NCI-H1105 treated with DMSO at 0.1 percent for 48 hours (cell line): ENCODE results near the gene VGF.
"Not testable (repeated sequence)": the region's sequence is repeated elsewhere in the genome, so short reads cannot be mapped to it uniquely, and the experiment has no call there.

Source experiments
- DNase-seq: peaks from one replicate; lab custom pipeline; 2025; lab: John Stamatoyannopoulos, UW

The VGF gene

DNA sequence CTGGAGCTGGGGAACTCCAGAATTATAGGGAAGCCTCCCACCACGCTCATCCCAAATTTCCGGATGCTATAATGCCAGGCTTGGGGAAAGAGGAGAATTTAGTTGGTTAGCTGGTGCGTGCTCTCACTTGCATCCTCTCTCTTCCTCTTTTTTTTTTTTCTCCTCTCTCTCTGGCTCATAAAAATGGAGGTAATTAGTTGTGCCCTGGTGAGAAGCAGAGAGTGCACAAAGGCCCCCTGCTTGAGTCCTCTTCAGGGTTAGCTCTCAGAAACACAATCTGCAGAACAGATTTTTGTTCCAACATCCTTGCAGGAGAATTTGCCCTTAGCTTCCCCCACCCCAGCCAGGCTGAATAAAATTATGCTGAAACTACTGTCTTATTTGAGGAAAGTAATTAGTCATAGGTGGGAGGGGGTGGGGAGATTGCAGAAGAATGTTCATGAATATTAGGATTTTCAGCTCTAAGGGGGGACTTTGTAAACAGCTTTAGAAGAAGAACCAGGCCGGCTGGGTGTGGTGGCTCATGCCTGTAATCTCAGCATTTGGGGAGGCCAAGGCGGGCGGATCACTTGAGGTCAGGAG lies 30.9 kb downstream of the VGF start:
- DNase-seq = no peak

DNA sequence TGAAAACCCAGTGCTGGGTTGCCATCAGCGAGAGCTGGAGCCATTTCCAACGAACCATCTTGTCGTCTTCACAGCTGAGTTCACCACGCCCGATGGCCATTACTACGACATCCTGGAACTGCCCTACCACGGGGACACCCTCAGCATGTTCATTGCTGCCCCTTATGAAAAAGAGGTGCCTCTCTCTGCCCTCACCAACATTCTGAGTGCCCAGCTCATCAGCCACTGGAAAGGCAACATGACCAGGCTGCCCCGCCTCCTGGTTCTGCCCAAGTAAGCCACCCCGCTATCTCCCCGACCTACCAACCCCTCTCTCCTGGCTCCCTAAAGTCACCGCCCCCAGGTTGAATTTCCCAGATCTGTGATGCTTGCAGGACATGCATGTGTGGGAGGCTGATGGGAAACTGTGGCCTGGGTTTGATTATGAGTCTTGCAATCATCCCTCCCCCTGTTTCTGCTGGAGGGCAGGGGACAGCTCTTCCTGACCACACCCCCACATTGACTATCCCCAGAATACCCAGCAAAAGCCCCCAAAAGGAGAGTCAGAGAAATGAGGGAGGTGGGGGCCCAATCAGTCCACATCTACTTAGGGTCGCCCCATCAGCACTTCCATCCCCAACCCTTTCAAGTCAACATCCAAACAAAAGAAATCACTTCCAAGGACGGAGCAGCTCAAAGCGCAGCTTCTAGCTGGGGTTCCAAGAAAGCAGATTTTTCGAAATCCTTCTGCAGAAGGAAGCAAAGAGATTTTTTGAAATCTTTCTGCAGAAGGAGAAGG lies 31.6 kb downstream of the VGF start:
- no peak for DNase-seq

DNA sequence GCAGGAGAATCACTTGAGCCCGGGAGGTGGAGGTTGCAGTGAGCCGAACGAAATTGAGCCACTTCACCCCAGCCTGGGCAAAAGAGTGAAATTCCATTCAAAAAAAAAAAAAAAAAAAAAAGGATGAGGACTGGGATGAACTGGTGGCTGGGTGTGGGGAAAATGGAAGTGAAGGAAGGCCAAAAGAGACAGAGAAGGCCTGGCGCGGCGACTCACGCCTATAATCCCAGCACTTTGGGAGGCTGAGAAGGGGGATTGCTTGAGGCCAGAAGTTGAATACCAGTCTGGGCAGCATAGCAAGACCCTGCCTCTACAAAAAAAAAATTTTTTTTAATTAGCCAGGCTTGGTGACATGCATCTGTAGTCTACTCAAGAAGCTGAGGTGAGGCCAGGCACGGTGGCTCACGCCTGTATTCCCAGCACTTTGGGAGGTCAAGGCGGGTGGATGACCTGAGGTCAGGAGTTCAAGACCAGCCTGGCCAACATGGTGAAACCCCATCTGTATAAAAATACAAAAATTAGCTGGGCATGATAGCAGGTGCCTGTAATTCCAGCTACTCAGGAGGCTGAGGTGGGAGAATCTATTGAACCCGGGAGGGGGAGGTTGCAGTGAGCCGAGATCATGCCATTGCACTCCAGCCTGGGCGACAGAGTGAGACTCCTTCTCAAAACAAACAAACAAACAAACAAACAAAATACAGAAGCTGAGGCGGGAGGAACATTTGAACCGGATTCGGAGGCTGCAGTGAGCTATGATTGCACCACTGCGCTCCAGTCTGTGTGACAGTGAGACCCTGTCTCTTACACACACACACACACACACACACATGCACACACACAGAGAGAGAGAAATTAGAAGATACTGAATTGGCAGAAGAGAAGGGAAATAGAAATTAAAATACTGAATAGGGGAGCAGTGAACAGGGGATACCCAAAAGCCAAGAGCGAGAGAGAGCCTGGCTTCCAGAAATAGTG lies 32.5 kb downstream of the VGF start:
- DNase-seq = not testable (repeated sequence)

DNA sequence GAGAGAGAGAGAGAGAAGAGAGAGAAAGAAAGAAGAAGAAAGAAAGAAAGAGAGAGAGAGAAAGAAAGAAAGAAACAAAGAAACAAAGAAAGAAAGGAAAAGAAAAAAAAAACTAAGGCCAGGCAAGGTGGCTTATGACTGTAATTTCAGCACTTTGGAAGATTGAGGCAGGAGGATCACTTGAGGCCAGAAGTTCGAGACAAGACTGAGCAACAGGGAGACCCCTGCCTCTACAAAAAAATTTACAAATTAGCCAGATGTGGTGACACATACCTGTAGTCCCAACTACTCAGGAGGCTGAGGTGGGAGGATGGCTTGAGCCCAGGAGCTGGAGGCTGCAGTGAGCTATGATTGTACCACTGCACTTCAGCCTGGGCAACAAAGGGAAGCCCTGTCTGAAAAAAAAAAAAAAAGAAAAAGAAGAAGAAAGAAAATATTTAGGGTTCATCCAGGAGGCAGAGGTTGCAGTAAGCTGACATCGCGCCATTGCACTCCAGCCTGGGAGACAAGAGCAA lies 35.7 kb downstream of the VGF start:
- DNase-seq = no peak

DNA sequence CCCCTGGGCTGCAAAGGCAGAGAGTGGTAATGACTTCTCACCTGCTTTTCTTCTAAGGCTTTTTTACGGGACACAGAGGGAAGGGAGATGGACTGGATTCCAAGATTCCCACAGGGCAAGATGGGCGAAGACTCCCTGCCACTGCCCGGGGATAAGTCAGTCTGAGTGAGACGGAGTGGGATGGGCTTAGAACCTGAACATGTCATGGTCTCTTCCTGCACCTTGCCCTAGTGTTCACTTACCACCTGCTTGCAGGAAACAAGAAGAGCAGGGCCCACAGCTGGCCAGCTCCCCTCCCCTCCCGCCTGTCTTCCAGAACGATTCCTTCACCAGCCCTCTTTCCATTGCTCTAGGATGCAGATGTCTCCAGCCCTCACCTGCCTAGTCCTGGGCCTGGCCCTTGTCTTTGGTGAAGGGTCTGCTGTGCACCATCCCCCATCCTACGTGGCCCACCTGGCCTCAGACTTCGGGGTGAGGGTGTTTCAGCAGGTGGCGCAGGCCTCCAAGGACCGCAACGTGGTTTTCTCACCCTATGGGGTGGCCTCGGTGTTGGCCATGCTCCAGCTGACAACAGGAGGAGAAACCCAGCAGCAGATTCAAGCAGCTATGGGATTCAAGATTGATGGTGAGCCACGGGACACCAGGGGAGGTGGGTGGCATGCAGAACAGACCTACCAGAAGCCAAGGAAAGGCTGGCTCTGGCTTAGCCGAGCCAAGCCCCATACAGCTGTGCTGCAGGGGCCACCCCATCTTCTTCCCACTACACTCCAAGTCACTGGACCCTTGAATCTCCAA lies 37.1 kb downstream of the VGF start:
- DNase-seq = no peak

DNA sequence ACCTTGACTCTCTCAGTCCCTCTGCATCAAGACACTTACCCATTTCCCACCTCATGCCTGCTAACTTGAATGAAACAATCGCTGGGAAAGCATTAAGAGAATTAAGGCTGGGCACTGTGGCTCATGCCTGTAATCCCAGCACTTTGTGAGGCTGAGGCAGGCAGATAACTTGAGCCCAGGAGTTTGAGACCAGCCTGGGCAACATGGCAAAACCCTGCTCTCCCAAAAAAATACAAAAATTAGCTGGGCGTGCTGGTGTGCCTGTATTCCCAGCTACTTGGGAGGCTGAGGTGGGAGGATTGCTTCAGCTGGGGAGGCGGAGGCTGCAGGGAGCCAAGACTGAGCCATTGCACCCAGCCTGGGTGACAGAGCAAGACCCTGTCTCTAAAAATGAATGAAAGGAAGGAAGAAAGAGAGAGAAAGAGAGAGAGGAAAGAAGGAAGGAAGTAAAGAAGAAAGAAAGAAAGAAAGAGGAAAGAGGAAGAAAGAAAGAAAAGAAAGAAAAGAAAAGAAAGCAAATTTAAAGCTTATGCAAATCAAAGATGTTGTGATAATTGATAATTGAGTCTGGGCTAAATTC lies 37.8 kb downstream of the VGF start:
- no peak for DNase-seq

DNA sequence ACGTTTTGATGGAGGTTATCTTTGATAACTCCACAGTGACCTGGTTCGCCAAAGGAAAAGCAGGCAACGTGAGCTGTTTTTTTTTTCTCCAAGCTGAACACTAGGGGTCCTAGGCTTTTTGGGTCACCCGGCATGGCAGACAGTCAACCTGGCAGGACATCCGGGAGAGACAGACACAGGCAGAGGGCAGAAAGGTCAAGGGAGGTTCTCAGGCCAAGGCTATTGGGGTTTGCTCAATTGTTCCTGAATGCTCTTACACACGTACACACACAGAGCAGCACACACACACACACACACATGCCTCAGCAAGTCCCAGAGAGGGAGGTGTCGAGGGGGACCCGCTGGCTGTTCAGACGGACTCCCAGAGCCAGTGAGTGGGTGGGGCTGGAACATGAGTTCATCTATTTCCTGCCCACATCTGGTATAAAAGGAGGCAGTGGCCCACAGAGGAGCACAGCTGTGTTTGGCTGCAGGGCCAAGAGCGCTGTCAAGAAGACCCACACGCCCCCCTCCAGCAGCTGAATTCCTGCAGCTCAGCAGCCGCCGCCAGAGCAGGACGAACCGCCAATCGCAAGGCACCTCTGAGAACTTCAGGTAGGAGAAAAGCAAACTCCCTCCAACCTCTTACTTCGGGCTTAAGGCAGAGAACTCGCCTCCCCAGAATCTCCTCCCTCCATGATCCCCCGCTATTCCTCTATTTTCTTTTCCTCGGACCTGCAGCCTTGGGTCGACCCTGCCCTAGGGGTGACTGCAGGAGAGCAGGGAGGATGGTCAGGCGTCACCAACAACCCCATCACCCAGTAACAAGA lies 38.5 kb downstream of the VGF start, which contains the start of gene SERPINE1:
TSS of gene SERPINE1 (plus strand) at position 454 of the 809 bp plus-strand sequence. CDS start 1,290 bp downstream, outside the sequence.
- peak; percentile 62 for DNase-seq

DNA sequence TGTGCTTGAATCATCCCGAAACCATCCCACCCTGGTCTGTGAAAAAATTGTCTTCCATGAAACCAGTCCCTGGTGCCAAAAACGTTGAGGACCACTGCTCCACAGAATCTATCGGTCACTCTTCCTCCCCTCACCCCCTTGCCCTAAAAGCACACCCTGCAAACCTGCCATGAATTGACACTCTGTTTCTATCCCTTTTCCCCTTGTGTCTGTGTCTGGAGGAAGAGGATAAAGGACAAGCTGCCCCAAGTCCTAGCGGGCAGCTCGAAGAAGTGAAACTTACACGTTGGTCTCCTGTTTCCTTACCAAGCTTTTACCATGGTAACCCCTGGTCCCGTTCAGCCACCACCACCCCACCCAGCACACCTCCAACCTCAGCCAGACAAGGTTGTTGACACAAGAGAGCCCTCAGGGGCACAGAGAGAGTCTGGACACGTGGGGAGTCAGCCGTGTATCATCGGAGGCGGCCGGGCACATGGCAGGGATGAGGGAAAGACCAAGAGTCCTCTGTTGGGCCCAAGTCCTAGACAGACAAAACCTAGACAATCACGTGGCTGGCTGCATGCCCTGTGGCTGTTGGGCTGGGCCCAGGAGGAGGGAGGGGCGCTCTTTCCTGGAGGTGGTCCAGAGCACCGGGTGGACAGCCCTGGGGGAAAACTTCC lies 39.2 kb downstream of the VGF start:
- peak; percentile 31 for DNase-seq

DNA sequence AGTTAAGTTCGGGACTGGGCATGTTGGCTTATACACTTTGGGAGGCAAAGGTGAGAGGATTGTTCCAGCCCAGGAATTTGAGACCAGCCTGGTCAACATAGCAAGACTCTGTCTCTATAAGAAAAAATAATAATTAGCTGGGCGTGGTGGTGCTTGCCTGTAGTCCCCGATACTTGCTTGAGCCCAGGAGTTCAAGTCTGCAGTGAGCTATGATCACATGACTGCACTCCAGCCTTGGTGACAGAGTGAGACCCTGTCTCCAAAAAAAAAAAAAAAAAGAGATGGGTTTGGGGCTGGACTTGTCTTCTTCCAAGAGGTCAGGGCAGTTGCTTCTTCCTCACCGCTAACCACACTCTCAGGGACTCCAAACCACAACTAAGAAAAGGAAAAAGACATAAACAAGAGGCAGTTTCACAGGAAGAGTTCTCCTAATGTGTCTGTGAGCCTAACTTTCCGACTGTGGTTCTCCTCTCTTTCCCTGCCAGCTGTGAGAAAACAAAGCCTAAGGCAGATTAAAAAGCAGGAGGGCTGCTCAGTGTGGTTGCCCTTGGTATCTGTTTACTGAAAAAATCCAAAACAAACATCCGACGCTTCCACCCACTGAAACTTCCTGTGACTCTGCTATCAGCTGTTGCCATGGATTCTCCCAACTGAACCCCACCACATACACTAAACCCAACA lies 40.9 kb downstream of the VGF start:
- DNase-seq = no peak

DNA sequence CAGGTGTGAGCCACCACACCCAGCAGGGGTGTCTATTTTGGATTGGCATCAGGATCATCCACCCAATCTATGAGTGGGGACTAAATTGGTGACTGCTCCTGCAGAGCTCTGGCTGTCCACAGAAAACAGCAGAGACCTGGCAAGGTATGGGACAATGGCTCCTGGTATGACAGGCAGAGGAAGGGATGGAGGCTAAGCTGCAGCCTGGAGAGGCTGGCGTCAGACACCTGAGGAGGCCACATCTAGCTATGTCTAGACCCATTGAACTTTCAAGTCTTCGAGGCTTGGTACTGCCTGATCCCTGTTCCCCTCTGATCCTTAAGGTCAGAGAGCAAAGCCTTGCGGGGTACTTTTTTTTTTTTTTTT lies 41.7 kb downstream of the VGF start:
- no peak for DNase-seq

DNA sequence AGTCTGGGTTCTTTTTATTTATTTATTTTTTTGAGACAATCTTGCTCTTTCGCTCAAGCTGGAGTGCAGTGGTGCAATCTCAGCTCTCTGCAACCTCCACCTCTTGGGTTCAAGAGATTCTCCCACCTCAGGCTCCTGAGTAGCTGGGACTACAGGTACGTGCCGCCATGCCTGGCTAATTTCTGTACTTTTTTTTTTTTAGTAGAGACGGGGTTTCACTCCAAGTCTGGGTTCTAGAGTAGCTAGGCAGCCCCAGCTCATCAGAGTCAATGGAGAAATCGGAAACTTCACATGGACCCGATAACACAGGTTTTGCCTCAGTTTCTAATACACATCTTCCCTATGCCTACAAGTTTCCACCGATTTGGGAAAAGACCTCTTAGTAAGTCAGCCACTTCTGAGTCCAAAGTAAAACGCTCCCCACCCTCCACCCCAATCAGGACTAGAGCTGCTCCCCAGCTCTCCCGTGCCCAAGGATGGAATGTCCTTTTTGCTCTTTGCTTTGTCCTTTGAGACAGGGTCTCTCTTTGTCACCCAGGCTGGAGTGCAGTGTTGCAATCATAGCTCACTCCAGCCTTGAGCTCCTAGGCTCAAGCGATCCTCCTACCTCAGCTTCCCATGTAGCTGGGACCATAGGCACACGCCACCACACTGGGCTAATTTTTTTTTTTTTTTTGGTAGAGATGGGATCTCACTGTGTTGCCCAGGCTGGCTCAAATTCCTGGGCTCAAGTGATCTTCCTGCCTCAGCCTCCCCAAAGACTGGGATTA lies 42.3 kb downstream of the VGF start:
- no peak for DNase-seq

DNA sequence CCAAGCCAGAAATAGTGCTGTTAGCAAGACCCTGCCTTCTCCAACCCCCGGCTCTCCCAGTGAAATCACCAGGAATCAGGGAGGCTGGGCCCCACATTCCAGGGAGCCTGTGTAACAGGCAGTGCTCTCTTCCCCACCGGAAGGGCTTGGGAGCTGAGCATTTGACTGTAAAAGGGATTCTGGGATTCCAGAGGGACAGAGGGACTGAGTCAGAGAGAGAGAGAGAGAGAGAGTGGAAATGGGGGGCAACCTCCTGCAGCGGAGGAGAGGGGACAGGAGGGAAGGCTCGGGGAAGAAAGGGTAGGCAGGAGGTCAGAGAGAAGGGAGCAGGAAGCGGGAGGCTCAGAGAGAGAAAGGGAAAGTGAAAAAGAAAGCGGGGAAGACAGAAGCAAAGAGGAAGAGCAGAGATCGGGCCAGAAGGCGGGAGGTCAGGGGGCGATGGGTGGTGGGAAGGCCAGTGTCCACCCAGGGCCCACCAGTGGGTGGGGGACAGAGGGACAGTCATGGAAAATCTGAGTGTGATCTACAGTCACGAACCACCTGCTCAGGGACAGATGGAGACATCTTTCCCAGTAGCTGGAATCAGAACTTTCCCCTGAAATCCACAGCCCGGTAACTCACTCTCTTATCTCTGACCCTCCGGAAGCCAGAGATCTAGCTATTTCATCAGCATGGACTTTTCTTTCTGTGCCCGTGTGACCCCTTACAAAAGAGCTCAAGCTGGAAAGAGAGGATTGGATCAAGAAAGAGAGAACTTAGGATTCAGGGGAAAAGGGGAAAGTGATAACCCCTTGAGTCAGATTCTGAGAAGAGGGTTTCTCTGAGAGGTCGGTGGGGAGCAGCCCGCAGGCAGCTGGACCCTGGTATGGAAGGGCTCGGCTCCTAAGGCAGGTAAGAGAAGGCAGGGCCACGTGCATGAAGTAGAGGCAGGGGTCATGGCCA lies 43.1 kb downstream of the VGF start:
- no peak for DNase-seq

DNA sequence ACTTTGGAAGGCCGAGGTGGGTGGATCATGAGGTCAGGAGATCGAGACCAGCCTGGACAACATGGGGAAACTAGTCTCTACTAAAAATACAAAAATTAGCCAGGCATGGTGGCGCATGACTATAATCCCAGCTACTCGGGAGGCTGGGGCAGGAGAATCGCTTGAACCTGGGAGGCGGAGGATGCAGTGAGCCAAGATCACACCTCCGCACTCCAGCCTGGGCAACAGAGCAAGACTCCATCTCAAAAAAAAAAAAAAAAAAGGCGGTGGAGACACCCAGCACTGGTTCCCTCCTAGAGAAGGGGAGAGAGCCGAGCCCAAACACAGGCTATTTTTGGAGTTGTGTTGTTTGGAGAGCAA lies 43.8 kb downstream of the VGF start:
- DNase-seq = not testable (repeated sequence)

DNA sequence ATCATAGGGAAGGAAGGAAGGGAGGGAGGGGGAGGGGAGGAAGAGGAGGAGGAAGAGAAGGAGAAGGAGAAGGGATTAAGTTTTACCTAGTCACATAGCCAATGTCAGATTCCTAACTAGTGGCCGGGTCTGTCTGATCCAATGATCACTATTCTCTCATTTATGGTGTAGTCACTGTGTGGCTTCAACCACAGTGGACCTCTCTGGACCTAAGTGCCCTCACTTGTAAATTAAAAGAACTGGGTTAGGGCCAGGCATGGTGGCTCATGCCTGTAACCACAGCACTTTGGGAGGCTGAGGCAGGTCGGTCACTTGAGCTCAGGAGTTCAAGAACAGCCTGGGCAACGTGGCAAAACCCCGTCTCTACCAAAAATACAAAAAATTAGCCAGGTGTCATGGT lies 45.1 kb downstream of the VGF start:
- DNase-seq = no peak

DNA sequence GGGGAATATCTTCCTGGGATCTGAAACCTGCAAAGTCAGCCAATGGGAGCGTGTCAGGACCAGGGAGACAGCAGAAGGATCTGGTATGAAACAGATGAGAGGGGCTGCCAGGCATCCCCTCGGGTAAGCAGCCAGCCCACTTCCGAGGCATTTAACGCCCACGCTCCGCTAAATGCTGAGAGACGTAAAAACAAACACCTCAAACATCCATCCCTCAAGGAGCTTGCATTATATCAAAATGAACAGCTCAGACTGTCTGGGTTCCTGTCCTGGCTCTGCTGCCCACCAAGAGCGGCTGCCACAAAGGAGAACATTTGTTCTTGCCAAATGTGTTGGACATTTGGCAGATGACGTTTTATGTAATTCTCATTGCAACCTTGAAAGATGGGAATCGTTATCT lies 45.5 kb downstream of the VGF start:
- no peak for DNase-seq

DNA sequence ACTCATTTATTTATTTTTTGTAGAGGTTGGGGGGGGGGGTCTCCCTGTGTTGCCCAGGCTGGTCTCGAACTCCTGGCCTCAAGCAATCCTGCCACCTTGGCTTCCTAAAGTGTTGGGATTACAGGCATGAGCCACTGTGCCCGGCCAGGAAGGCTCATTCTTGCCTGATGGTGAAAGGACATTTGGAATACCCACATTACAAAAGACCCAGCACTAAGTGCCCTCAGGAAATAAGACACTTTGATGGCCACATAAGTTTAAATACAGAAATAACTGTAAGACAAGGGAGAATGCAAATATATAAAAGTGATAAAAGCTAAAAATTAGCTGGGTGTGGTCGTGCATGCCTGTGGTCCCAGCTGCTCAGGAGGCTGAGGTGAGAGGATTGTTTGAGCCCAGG lies 46.5 kb downstream of the VGF start:
- no peak for DNase-seq

DNA sequence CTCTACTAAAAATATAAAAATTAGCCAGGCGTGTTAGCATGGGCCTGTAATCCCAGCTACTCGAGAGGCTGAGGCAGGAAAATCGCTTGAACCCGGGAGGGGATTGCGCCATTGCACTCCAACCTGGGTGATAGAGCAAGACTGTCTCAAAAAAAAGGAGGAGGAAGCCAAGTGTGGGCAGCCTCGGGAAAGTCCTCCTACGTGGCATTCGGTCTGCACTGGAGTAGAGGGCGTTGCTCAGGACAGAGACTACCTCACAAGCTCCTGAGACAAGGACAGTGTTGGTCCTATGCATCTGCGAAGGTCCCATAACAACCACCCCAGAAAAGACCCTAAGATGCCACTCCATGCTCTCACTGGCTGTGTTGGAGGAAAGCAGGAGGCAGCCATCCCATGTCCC lies 48.5 kb downstream of the VGF start:
- no peak for DNase-seq
